Stimulated activated CD4-positive, alpha-beta T cell treated with anti-CD3 and anti-CD28 coated beads, Interleukin-12 subunit alpha, Interleukin-12 subunit beta, amount 100 ng/mL, for 48 hours (primary cell): ENCODE measurements around the gene PAQR3.
A peak's percentile ranks its signal among the peaks of the same experiment; 100 is the strongest.
"Not testable (repeated sequence)": the region's sequence is repeated elsewhere in the genome, so short reads cannot be mapped to it uniquely, and the experiment has no call there.

Experiments
- DNase-seq, 3 donors: peaks; one replicate each; pipeline ENCODE4 v3.0.0-alpha.2; 2020; ENCODE audit warnings: low read depth in 2 of 3, low spot score in 1 of 3

The PAQR3 gene

DNA sequence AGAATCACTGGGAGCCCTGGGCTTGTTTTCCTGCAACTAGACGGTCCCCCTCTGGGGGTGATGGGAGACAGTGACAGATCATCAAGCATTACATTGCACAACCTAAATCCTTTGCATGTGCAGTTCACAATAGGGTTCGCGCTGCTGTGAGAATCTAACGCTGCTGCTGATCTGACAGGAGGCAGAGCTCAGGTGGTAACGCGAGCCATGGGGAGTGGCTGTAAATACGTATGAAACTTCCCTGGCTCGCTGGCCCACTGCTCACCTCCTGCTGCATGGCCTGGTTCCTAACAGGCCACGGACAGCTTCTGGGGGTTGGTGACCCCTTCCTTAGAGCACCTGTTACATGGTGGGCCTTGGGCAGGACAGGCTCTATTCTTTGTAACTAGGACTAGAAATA is 10.4 kb downstream of the PAQR3 start:
- no peak for DNase-seq

DNA sequence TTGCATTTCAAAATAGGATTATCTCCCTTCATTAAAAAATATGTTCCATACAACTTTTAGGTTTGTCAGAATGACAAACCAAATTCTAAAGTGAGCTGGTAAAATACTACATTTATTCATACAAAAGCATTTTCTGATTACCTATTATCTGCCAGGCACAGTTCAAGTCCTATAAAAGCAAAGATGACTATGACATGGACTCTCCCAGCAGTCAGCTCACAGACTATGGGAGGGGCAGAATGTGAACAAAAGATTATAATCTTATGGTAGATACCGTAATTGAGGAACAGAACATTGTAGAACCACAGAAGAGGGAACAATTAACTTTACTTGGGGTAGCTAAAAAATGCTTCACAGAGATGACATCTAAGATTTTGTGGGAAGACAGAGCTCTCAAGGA is 12.4 kb downstream of the PAQR3 start:
- DNase-seq, result no peak

DNA sequence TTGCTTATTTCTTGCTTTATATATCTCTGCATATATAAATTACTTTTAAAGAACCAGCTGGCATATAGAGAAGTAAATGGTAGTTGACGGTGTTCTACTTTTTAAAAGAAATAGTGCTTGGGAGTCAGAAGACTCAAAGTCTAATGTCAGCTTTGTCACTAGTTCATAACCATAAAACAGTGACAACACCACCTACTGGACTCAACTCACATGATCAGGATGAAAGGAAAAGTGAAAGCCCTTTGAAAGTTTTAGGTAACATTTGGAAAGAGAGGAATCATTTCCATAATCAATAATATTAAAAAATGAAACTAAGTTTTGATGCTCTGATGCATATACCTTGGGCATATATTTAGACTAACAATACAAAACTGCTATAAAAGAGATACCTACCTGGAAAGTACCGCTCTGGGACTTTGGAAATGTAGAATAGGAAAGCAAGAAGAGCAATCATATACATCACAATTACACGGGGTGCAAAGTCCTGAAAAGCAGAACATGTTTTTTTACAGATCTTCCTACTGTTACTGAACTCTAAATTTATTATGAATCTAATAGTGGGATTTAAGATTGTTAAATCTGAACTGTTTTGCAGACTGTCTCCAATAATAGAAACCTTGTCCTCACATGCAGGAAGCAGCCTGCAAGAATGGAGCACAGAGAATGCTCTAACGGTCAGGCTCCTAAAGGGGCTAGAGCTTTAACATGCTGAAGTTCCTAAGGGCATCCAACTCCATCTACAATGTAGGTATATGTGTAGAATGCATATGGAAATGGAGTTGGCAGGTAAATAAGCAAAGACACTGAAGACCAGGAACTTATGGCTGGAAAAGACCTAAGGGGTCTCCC is 15.6 kb downstream of the PAQR3 start:
- DNase-seq, result no peak

DNA sequence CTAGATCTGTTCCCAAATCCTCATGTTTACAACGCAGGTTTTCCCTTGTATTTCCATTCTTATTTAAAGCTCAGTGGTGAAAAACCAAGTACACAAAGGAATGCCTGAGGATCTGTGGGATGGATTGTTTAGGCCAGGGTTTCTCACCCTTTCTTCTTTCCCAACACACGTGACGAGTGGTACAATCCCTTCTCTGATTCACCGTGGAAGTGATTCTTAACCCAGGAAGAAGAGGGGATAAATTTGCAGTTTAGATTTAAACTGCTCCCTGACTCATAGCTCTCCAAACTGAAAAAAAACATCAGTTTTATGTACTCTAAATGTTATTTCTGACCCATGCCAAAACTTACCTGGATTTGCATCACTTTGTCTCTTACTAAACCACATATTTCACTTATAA is 17.0 kb downstream of the PAQR3 start:
- DNase-seq, result no peak

DNA sequence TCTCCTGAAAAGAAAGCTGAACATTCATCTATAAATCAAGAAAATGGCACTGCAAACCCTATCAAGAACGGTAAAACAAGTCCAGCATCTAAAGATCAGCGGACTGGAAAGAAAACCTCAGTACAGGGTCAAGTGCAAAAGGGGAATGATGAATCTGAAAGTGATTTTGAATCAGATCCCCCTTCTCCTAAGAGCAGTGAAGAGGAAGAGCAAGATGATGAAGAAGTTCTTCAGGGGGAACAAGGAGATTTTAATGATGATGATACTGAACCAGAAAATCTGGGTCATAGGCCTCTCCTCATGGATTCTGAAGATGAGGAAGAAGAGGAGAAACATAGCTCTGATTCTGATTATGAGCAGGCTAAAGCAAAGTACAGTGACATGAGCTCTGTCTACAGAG is 28.6 kb downstream of the PAQR3 start:
- no peak for DNase-seq

DNA sequence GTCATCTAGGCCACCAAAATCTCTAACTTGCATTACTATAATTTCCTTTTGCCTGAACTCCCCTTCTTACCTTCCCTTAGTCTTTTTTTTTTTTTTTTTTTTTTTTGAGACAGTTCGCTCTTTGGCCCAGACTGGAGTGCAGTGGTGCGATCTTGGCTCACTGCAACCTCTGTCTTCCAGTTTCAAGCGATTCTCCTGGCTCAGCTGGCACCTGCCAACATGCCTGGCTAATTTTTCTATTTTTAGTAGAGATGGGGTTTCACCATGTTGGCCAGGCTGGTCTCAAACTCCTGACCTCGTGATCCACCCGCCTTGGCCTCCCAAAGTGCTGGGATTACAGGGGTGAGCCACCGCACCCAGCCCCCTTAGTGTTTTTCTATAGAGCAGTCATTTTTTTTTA is 30.3 kb downstream of the PAQR3 start:
- DNase-seq, result not testable (repeated sequence)

DNA sequence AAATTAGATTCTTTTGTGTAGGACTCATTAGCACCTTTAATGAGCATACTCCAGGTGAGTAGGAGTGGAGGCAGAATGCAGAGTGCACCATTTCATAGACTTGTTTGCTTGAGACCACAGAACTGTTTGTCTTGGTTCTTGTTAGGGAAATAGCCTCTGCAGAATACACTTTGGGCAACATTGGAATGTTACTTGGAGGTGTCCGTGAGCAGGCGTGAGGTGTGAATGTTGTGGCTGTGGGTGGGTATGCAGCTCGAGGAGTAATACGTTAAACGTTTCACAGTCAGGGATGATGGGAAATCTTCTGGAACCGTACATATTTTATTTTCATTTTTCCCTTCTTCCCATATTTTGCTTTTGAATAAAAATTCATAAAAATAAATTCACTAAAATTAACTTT is 31.6 kb downstream of the PAQR3 start:
- no peak for DNase-seq

DNA sequence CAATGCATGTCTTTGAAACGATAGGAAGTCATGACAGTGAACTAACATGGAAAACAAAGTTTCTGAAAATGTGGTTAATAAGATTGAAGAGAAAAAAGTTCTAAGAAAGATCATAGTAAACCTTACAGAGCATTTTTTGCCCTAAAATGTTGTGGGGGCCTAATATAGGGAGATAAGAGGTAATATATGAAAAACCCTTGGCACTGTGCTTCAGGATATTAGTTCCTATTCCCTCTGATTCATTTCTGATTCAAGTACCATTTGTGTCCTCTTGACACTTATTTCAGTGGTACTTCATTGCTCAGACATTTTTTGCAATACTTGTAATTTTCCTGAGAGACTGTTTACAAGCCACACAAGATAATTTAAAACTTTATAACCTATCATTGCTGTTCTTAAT is 35.1 kb downstream of the PAQR3 start:
- DNase-seq, result no peak

DNA sequence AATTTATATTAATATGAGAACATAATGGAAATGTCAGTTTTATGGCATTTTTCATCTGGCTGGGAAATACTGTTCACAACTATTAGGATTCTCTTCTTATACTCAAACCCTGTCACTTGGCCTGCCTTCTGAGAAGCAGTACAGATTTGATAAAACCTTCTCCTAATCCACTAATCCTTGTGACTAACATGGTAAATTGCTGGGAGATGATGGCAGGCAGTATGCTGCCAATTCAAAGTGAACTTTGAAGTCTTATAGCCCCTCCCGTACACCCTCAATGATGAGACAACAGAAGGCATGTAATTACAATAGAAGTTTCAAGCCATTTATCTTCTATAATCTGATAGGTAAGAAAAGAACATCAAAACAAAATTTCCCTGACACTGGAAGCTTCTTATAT is 36.9 kb downstream of the PAQR3 start:
- no peak for DNase-seq

DNA sequence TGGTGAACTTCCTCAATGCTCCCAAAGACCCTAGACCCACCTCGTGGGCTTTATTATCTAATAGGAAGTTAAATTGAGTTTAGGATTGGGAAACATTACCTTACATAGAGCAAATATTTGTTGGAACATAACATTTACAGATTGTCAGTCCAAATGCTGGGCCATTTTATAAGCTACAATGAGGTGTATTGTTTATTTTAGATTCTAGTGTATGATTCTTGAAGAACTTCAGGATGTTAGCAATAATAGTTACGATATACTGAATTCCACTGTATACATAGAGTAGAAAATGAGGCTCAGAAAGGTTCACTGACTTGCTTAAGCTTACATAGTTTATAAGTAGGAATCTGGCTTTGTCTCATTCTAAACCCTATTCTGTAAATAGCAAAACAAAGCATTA is 37.4 kb downstream of the PAQR3 start:
- DNase-seq, result no peak

DNA sequence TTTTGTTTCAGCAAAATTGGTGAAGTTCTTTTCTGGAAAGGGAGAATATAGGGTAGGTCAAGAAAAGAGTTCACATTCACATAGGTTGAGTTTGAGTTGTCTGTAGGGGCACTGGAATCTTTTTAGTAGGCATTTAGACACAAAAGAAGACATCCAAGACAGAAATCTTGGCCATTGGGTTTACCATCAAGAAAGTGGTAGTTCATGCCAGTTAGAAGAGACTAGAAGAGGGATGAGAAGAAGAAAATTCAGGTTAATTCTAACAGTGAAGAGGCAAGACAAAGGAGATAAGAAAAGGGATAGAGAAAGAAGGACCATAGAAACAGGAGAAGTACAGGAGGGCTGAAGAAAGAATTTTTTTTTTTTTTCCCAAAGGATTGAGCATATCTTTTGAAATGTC is 39.9 kb downstream of the PAQR3 start:
- DNase-seq, result no peak

DNA sequence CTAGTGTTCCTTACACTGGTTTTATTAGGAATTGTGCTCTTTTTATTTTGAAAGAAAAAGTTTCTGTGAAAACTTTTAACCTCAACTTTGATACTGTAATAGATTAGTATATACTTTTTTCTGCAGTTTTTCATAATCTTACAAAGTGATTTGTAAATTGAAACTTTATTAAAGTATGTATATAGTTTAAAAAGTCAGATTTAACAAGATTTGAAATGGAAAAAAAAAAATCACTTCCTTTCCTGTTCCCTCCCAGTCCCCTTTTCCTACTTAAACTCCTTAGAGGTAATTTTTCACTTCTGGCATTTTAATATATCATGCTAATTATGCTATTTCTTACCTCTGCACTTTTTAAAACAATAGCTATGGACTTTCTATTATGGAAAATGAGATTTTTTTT is 49.3 kb downstream of the PAQR3 start:
- no peak for DNase-seq

DNA sequence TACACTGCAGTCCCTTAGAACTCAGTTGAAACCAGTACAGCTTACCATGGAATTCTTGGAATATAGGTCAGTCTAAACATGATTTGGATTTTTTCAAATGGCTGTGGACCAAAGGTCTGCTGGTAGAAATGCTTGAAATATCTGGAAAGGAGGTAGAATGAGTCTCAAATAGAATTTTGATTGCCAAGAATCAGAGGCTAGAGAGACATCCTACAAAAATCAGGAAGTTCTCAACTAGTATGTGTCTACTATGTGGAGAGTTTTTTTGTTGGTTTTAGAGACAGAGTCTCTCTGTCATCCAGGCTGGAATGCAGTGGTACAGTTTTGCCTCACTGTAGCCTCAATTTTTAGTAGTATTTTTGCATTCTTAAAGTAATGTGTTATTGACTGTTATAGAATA is 53.6 kb downstream of the PAQR3 start:
- DNase-seq, result no peak

DNA sequence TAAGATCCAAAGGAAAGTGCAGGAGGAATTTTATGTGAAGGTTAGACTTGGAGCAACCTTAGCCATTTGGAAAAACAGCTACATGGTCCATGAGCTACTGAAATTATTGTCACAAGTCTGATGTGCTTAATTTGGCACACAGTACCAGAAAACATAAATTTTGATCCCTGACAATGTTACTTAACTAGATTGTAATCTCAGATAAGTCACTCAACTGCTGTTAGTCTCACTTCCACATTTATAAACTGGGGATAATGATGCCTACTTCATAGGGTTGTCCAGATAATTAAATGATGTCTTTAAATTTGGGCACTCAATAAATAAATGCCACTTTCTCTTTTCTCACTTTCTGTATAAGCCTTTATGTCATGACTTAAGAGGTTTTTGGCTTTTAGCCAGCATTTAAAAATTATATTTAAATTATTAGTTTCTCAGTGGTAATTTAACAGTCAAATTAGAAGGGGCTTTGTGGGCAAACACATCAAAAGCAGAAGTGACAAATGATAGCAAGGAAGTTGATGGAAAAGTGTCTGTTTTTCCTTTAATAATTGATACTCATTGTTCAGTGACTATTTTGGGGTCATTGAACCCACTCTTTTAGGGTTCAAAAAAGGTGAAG is 58.3 kb downstream of the PAQR3 start:
- DNase-seq, result no peak

DNA sequence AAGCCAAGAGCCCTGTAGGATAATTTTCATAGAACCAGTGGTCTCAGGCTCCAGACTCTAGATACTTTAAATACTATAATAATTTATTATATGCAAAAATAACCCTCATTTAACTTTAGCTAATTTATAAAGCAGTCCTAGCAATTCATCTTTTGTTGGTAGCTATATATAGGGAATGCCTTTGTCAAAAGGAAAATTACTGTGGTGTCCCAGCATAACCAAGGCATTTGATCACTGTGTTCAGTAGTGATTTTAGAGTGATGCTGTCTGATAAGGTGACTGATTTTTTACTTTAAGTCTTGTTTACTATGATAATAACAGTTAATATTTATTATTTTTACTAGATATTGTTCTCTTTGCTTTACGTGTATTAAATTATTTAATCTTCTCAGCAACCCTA is 61.2 kb downstream of the PAQR3 start:
- DNase-seq, result no peak

DNA sequence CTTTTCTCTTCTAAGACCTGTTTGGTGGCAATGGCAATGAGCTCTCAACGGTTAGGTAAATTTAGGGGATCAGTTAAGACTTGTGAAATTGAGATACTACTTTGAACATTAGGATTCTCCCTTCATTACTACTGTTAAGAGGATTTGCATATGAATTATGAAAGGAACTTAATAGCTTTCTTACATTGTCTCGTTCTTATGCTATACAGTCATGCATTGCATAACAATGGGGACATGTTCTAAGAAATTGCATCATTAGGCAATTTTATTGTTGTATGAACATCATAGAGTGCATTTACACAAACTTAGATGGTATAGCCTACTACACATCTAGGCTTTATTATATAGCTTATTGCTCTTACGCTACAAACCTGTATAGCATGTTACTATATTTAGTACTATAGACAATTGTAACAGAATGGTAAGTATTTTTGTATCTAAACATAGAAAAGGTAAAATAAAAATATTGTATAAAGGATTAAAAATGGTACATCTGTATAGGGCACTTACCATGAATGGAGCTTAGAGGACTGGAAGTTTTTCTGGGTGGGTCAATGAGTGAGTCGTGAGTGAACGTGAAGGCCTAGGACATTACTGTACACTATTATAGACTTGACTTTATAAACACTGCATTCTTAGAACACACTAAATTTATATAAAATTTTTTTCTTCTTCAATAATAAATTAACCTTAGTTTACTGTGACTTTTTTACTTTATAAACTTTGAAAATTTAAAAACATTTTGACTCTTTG is 62.5 kb downstream of the PAQR3 start:
- DNase-seq, result no peak

DNA sequence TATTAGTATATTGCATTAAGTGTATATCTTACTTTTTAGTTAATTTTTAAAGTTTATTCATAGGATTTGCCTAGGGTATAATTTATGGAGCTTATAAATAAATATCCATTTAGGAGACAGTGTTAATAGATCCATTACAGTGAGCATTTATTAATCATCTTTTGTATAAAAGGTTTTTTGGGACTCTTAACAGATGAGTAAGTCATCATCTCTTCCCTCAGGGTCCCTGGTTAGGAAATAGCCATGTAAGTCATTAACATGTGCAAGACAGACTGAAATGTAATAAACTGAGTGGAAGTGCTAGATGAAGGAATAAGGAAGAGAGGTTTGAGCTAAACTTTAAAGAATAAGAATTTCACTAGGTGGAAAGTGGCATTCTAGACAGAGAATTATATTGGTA is 69.2 kb downstream of the PAQR3 start:
- DNase-seq, result no peak

DNA sequence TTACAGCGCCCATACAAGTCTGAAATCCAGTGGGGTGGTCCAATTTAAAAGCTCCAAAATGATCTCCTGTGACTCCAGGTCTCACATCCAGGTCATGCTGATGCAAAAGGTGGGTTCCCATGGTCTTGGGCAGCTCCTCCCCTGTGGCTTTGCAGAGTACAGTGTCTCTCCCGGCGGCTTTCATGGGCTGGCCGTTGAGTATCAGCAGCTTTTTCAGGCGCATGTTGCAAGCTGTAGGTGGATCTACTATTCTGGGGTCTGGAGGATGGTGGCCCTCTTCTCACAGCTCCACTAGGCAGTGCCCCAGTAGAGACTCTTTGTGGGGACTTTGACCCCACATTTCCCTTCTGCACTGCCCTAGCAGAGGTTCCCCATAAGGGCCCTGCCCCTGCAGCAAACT is 70.5 kb downstream of the PAQR3 start:
- DNase-seq, result not testable (repeated sequence)

DNA sequence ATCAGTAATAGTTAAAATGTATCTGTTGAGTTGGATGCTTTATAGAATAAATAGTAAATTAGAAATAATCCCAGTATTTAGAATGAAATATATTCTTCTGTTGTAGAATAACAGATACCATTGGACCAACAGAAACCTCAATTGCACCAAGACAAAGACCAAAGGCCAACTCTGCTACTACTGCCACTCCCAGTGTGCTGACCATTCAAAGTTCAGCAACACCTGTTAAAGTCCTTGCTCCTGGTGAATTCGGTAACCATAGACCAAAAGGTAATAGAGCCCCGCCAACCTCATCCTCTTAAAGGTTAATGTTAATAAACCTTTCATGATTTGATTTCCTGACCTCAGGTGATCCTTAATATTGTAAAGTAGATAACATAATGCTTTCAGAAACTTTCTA is 73.8 kb downstream of the PAQR3 start:
- no peak for DNase-seq

DNA sequence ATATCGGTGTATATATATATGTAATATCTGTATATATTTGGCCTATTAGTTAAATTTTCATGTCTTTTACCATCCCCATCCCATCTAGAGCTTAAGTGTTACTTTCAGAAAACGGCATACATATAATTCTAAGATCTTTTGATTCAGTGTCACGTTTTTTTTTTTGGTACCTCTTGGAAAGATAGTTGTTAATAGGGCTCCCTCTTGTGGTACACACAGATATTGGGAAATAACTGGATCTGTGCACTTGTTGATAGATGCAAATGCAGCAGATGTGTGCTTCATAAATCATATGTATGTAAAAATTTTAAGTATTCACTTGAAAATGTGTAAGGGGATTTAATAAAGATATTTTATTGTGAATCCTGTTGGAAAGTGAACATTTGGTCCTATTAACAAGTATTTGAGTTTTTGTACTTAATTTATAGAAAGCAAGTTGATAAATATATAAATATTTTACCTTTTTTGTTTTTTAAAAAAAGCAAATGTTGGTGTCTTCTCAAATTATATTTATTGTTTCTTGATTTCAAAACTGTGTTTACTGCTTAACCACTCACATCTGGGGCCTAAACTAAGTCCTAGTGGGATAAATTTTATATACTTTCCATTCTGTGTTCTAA is 74.7 kb downstream of the PAQR3 start:
- DNase-seq, result peak in 1 of 3 donors; percentile 45

DNA sequence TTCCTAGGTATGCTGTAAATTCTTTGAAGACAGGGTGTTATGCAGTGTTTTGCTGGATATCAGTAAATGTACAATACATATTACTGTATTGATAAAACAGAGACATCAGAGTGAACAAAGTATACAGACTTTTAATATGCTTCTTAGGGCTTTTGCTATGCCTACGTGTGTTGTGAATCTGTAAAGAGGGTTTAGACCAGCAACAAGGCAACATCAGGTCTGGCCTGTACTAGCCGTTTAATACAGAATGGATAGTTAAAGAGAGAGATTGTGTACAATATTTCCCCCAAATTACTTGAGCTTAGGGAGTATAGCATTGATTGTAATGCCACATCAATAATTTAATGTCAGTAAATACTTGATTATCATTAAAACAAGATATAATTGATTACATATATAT is 75.2 kb downstream of the PAQR3 start:
- DNase-seq, result no peak
